ENCODE measurements around the gene GSTA5. TPM values are rescaled to one million over a fixed set of nuclear protein-coding genes. Genes with fewer than 3 reads are reported as not detected.

The GSTA5 gene
- total RNA-seq (not detected), polyA plus RNA-seq (under 1 TPM; 0.09 to 0.22 TPM)
- long read RNA-seq, donor 1 = 0 reads
- long read RNA-seq, donor 2 = 0 reads
- long read RNA-seq, donor 3 = 0 reads
- long read RNA-seq, donor 4 = 0 reads
- long read RNA-seq, donor 5 = 0 reads

DNA sequence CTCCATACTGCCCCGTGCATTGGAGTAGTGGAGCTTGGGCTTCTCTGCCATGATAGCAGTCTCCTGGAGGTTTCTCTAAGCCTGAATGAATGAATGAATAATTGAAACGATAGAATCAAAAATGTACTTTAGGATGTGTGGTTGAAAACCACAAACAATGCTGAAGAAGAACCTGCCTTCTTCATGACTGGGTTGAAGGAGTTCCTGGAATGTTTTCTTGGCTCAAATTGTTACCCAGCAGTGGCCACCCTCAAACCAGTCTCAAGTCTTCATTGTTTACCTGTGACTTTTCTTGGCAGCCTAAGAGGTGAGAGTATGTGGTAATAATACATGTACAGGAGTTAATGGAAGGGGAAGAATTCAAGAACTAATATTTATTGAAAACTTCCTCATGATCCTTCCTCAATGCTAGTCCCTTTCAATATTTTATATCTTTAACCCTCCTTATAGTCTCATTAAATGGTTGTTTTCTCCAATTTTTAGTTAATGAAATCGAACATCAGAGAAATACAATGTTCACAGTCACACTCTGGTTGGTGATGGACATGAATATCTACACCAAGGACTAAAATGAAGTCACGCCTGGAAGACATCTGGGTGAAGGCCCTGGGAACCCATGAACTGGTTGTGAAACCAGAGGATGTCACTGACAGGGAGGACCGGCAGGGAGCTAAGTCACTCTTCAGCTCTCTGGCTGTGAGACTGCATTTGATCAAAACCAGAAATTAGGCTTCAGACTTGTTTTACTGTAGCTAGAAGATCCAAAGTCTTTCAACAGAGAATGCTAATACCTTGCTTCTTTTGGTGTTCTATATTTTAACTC lies at the start of gene GSTA5:
Gene GSTA5, minus strand, starts transcription at position 51 of the 823 bp plus-strand sequence.
- H3K36me3 ChIP-seq (ENCODE audit: control insufficient read depth in 4 of 4, insufficient read depth in 4 of 4, low read length in 4 of 4) = no peaks in the 10 kb centered on the region
- H3K4me1 ChIP-seq (ENCODE audit: control insufficient read depth in 5 of 5, insufficient read depth in 5 of 5, low read length in 5 of 5) = no peaks in the 10 kb centered on the region
- ATAC-seq (ENCODE audit: insufficient read depth, low FRiP score) (peak; percentile 62), DNase-seq (peak in 1 of 3 donors; percentile 12)
- no peak within 1 kb of the TSS for H3K27ac ChIP-seq (ENCODE audit: low read depth in 1 of 2, low read length in 1 of 2)
- no peak within 1 kb of the TSS for H3K9ac ChIP-seq (ENCODE audit: insufficient read depth in 1 of 2, low read length in 2 of 2)
- H3K4me3 ChIP-seq = no peak within 1 kb of the TSS
- H3K27me3 ChIP-seq (ENCODE audit: control insufficient read depth in 3 of 3, insufficient read depth in 3 of 3, low read length in 2 of 3) = no peaks in the 10 kb centered on the region
- WGBS, 2 donors = 72 to 82% methylated on average over 5 of the region's 5 CpGs
- TF ChIP-seq, protein P1, sequence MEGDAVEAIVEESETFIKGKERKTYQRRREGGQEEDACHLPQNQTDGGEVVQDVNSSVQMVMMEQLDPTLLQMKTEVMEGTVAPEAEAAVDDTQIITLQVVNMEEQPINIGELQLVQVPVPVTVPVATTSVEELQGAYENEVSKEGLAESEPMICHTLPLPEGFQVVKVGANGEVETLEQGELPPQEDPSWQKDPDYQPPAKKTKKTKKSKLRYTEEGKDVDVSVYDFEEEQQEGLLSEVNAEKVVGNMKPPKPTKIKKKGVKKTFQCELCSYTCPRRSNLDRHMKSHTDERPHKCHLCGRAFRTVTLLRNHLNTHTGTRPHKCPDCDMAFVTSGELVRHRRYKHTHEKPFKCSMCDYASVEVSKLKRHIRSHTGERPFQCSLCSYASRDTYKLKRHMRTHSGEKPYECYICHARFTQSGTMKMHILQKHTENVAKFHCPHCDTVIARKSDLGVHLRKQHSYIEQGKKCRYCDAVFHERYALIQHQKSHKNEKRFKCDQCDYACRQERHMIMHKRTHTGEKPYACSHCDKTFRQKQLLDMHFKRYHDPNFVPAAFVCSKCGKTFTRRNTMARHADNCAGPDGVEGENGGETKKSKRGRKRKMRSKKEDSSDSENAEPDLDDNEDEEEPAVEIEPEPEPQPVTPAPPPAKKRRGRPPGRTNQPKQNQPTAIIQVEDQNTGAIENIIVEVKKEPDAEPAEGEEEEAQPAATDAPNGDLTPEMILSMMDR (IDR thresholded peaks at IDR 0.05; ENCODE audit: control extremely low read depth, extremely low read depth) = no peak
- no peaks in the 10 kb centered on the region for H3K9me3 ChIP-seq (ENCODE audit: control insufficient read depth in 4 of 4, insufficient read depth in 3 of 4, low read length in 3 of 4)

DNA sequence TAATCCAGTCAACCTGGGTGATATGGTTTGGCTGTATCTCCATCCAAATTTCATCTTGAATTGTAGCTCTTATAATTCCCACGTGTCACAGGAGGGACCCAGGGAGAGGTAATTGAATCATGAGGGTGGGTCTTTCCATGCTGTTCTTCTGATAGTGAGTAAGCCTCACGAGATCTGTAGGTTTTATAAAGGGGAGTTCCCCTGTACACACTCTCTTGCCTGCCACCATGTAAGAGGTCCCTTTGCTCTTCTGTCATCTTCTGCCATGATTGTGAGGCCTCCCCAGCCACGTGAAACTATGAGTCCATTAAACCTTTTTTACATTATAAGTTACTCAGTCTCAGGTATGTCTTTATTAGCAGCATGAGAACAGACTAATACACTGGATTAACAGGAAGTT lies 49.4 kb upstream of the GSTA5 start:
- Histone ChIP-seq H3K9ac (ENCODE audit: insufficient read depth in 1 of 2, low read length in 2 of 2) (no peak overlapping the region), H3K9me3 (ENCODE audit: control insufficient read depth in 4 of 4, insufficient read depth in 3 of 4, low read length in 3 of 4) (no peaks in the 10 kb centered on the region), H3K36me3 (ENCODE audit: control insufficient read depth in 4 of 4, insufficient read depth in 4 of 4, low read length in 4 of 4) (no peaks in the 10 kb centered on the region), H3K27me3 (ENCODE audit: control insufficient read depth in 3 of 3, insufficient read depth in 3 of 3, low read length in 2 of 3) (no peaks in the 10 kb centered on the region), H3K4me3 (no peak overlapping the region), H3K27ac (ENCODE audit: low read depth in 1 of 2, low read length in 1 of 2) (no peak overlapping the region), H3K4me1 (ENCODE audit: control insufficient read depth in 5 of 5, insufficient read depth in 5 of 5, low read length in 5 of 5) (no peaks in the 10 kb centered on the region)
- ATAC-seq (ENCODE audit: insufficient read depth, low FRiP score) (no peak), DNase-seq (no peak)
- 88 to 89% methylated on average over 3 of the region's 3 CpGs for WGBS, 2 donors
- TF ChIP-seq, protein P1 (IDR thresholded peaks at IDR 0.05; ENCODE audit: control extremely low read depth, extremely low read depth) = no peak

DNA sequence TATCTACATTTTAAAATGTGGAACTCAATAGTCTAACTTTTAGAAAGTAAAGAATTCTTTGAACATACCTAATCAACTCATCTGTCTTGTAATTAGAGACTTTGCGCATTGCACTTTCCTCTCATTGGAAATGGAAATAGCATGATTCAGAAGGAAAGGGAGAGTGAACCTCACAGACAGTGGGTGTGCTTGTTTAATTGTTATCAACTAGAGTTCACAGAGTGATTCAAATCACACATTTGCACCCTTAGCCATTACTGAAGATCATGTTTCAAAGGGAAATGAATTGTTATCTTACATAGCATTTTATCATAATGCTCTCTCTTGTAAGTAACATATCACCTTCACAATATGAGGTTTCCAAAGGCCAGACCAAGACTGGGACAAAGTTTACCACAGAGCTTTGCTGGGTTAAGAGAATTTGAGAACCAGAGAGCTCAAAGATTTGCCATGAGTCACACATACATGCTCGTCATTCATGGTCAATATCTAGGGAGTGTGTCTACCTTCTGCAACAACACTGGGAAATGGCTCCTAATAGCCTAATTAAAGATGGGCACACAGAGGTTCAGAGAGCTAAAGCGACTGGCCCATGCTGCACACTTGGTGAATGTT lies 47.4 kb upstream of the GSTA5 start:
- Histone ChIP-seq H3K27me3 (ENCODE audit: control insufficient read depth in 3 of 3, insufficient read depth in 3 of 3, low read length in 2 of 3) (no peaks in the 10 kb centered on the region), H3K4me3 (no peak overlapping the region), H3K27ac (ENCODE audit: low read depth in 1 of 2, low read length in 1 of 2) (no peak overlapping the region), H3K36me3 (ENCODE audit: control insufficient read depth in 4 of 4, insufficient read depth in 4 of 4, low read length in 4 of 4) (no peaks in the 10 kb centered on the region), H3K4me1 (ENCODE audit: control insufficient read depth in 5 of 5, insufficient read depth in 5 of 5, low read length in 5 of 5) (no peaks in the 10 kb centered on the region), H3K9me3 (ENCODE audit: control insufficient read depth in 4 of 4, insufficient read depth in 3 of 4, low read length in 3 of 4) (no peaks in the 10 kb centered on the region), H3K9ac (ENCODE audit: insufficient read depth in 1 of 2, low read length in 2 of 2) (no peak overlapping the region)
- WGBS, 2 donors = 90 to 94% methylated on average over 3 of the region's 3 CpGs
- ATAC-seq (ENCODE audit: insufficient read depth, low FRiP score) (no peak), DNase-seq (no peak)
- TF ChIP-seq, protein P1 (IDR thresholded peaks at IDR 0.05; ENCODE audit: control extremely low read depth, extremely low read depth) = no peak

Measured in lung (tissue), 16 donors.